Fibroblast of the aortic adventitia (primary cell): Measurements from ENCODE around the gene ZNF565. TPM values are rescaled to one million over a fixed set of nuclear protein-coding genes. Genes with fewer than 3 reads are reported as not detected.

Experiments
- DNase-seq: peaks from one replicate; pipeline ENCODE4 v3.0.0-alpha.2; 2010; ENCODE audit warnings: low read depth
- H3K4me3 ChIP-seq: 2 replicates; pipeline ENCODE4 v1.5.1; 2011; ENCODE audit warnings: low read depth, mild to moderate bottlenecking, control low read depth, low read length, moderate library complexity
- total RNA-seq: library from RNA; depleted of rRNA; stranded (reverse); fragments of >200 nt; gene quantifications from 2 replicates; pipeline ENCODE4 v1.2.3, GENCODE V29; 2012; ENCODE audit warnings: low replicate concordance
- TF ChIP-seq, protein P1 (sequence below): IDR thresholded peaks from 2 replicates; pipeline ENCODE4 v1.5.1; 2011; ENCODE audit warnings: mild to moderate bottlenecking, low read length, control low read depth, inconsistent platforms; ENCODE audit not compliant: insufficient read depth

The ZNF565 gene
- total RNA-seq, 1 donor: 7.6 TPM

DNA sequence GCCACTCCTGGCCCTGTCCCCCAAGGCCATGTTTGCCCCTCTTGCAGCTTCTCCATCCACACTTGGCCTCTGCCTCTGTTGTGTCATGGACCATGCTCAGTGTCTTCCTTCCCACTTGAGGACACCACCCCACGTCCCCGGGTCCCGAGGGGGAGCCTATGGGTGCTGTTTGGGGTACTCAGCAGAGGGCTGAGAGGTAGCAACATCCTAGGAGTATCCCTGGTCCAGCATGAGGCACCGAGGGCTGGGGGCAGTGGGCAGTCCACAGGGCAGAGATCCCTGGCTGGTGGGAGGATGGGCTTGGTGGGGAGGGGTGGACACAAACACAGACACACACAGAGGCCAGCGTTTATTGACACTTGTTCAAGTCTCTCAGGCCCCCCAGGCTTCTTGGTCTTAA is 63.9 kb downstream of the ZNF565 start:
- no peak for DNase-seq
- TF ChIP-seq, protein P1, sequence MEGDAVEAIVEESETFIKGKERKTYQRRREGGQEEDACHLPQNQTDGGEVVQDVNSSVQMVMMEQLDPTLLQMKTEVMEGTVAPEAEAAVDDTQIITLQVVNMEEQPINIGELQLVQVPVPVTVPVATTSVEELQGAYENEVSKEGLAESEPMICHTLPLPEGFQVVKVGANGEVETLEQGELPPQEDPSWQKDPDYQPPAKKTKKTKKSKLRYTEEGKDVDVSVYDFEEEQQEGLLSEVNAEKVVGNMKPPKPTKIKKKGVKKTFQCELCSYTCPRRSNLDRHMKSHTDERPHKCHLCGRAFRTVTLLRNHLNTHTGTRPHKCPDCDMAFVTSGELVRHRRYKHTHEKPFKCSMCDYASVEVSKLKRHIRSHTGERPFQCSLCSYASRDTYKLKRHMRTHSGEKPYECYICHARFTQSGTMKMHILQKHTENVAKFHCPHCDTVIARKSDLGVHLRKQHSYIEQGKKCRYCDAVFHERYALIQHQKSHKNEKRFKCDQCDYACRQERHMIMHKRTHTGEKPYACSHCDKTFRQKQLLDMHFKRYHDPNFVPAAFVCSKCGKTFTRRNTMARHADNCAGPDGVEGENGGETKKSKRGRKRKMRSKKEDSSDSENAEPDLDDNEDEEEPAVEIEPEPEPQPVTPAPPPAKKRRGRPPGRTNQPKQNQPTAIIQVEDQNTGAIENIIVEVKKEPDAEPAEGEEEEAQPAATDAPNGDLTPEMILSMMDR: no peak
- no peak overlapping the region for H3K4me3 ChIP-seq

DNA sequence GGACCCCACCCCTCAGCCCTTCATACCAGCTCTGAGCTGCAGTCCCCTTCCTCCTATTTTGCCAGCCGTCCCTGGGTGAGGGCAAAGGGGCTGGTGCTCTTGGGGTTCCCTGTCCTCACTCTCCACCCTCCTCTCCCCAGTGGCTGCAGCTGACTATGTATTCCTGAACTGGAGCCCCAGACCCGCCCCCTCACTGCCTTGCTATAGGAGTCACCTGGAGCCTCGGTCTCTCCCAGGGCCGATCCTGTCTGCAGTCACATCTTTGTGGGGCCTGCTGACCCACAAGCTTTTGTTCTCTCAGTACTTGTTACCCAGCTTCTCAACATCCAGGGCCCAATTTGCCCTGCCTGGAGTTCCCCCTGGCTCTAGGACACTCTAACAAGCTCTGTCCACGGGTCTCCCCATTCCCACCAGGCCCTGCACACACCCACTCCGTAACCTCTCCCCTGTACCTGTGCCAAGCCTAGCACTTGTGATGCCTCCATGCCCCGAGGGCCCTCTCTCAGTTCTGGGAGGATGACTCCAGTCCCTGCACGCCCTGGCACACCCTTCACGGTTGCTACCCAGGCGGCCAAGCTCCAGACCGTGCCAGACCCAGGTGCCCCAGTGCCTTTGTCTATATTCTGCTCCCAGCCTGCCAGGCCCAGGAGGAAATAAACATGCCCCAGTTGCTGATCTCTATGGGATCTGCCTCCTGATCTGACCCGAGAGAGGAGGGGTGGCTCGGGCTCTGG is 64.6 kb downstream of the ZNF565 start:
- TF ChIP-seq, protein P1: no peak
- no peak overlapping the region for H3K4me3 ChIP-seq
- no peak for DNase-seq

DNA sequence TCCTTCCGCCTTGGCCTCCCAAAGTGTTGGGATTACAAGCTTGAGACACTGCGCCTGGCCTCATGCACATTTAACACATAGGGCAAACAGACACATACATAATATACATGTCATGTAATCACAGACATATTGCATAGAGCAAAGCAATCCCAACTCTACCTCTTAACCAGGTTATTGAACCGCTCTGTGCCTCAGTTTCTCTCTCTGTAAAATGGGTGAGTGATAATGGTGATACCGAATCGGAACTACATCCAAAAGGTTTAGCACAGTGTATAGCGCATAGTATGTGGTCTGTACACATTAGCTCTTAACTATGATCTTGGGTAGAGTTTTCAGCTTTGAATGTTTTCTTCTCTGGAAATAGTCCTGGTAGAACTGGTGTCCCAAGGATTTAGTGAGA is 69.8 kb downstream of the ZNF565 start:
- H3K4me3 ChIP-seq: no peak overlapping the region
- TF ChIP-seq, protein P1: no peak
- DNase-seq: no peak

DNA sequence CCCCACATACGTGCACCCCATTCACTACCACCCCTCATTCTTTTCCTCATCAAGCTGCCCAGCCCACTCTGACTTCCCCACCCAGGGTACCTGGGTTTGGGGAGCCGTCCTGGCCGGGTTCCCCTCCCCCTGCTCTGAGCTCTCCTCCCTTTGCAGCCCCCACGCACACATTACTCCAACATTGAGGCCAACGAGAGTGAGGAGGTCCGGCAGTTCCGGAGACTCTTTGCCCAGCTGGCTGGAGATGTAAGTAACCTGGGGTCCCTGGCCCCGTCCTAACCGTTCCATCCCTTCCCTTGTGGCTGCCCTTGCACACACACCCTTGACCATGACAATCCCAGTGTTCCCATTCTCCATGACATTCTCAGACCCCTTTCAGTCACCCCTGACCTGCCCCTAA is 72.0 kb downstream of the ZNF565 start:
- no peak overlapping the region for H3K4me3 ChIP-seq
- TF ChIP-seq, protein P1: no peak
- no peak for DNase-seq

DNA sequence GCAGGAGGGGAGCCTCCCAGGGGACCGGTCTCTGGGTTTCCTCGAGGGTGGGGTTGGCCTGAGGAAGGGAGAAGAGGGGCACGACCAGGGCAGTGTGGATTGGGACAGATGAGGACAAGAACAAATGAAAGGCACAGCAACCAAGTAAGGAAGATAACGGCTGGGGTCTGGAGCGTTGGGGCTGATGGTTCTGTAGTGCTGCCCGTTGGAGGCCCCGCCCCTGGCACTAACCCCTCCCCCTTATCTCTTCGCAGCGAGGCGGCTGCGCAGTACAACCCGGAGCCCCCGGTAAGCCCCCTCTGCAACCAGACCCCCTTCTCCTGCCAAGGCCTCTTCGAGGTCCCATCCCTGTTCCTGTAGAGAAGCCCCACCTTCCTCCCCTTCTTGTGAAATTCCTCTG is 72.4 kb downstream of the ZNF565 start:
- no peak overlapping the region for H3K4me3 ChIP-seq
- DNase-seq: no peak
- TF ChIP-seq, protein P1: no peak

DNA sequence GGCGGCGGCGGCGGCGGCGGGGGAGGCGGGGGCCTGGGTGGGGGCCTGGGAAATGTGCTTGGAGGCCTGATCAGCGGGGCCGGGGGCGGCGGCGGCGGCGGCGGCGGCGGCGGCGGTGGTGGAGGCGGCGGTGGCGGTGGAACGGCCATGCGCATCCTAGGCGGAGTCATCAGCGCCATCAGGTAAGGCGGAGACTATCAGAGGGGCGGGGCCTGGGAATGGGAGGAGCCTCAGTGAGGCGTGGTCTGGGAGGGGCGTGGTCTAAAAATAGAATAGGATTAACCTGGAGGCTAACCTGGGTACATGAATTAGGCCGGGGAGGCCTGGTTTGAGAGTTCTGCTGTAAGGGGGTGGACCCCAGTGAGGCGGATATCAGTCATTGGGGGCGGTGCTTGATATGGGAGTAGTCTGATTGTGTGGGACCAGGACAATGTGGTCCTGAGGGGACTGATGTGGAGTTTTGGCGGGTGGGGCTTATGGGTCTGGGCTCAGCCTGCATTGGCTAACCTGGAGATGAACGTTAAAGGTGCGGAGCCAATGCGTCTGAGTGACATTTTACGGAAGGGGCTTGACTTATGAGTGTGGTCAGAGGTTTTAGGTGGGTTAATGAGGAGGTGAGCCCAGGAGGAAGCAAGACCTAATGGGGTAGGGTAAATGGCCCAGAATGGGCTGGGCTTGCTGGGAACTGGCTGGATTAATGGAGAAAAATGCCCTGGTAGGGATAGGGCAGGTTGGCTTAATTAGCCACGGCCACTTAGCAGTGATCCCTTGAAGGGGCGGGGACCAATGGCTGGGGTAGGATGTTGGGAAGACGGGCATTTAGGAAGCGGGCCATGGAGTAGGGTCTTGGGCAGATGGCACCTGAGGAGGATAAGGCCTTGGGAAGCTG is 73.2 kb downstream of the ZNF565 start:
- TF ChIP-seq, protein P1: no peak
- H3K4me3 ChIP-seq: peak overlapping the region; percentile 94
- peak; percentile 75 for DNase-seq
